HEK293 (cell line): ENCODE measurements around the gene CFL1.

Experiments
- CTCF ChIA-PET: fragments of 350-600 bp; formaldehyde crosslinking; extraction: SDS; loops from one replicate; lab custom pipeline; 2021; ENCODE audit warnings: antibody characterized with exemption; lab: Yijun Ruan, JAX
- POLR2A ChIA-PET: fragments of 300-600 bp; formaldehyde crosslinking; extraction: SDS; loops from one replicate; lab custom pipeline; 2020; ENCODE audit warnings: antibody characterized with exemption, inconsistent platforms; lab: Yijun Ruan, JAX
- H3K27ac ChIP-seq: fragments of 200-500 bp; sonication (Bioruptor generic); 2 replicates; pipeline ENCODE4 v1.5.1; 2014; ENCODE audit warnings: low read depth, low read length, control low read depth, inconsistent platforms; ENCODE audit errors: extremely low read depth
- H3K36me3 ChIP-seq, 2 experiments: fragments of 200-500 bp in 1 of 2; sonication (Bioruptor generic) in 1 of 2; 1 replicate in 1 of 2; 2 replicates in 1 of 2; pipeline ENCODE4 v1.5.1; 2014 to 2017; ENCODE audit warnings: inconsistent platforms in 2 of 2, low read length in 2 of 2; ENCODE audit not compliant: control insufficient read depth in 2 of 2, insufficient read depth in 1 of 2
- H3K4me1 ChIP-seq: fragments of 200-500 bp; sonication (Bioruptor generic); 2 replicates; pipeline ENCODE4 v1.5.1; 2014; ENCODE audit warnings: mild to moderate bottlenecking, low read length, inconsistent platforms; ENCODE audit not compliant: control insufficient read depth, insufficient read depth
- H3K4me3 ChIP-seq: 2 replicates; pipeline ENCODE4 v1.5.1; 2011; ENCODE audit warnings: low read depth, mild to moderate bottlenecking, control low read depth, low read length, moderate library complexity
- H3K9me3 ChIP-seq: fragments of 200-500 bp; sonication (Bioruptor generic); 2 replicates; pipeline ENCODE4 v1.5.1; 2014; ENCODE audit warnings: low read depth, low read length, inconsistent platforms; ENCODE audit not compliant: control insufficient read depth, insufficient read depth
- EGR2 ChIP-seq: fragments of 450-650 bp; formaldehyde crosslinking; IDR thresholded peaks from 2 replicates; pipeline ENCODE4 v1.5.1; 2016; ENCODE audit warnings: low read depth, missing biosample characterization, missing genetic modification characterization
- GLI4 ChIP-seq: fragments of 450-650 bp; formaldehyde crosslinking; IDR thresholded peaks from 2 replicates; pipeline ENCODE4 v1.5.1; 2016; ENCODE audit warnings: missing biosample characterization, missing genetic modification characterization
- HOXA7 ChIP-seq: sonication (generic); formaldehyde crosslinking; IDR thresholded peaks from 2 replicates; pipeline ENCODE4 v1.8.1; 2022; ENCODE audit warnings: missing genetic modification reagents, borderline replicate concordance
- KLF10 ChIP-seq: fragments of 450-650 bp; IDR thresholded peaks from 2 replicates; pipeline ENCODE4 v1.5.1; 2018; ENCODE audit warnings: missing biosample characterization, mild to moderate bottlenecking, missing genetic modification characterization
- KLF8 ChIP-seq: fragments of 450-650 bp; formaldehyde crosslinking; IDR thresholded peaks from 2 replicates; pipeline ENCODE4 v1.5.1; 2016; ENCODE audit warnings: missing biosample characterization, missing genetic modification characterization
- TCF7L2 ChIP-seq: IDR thresholded peaks from 2 replicates; pipeline ENCODE4 v1.6.1; 2011; ENCODE audit warnings: low read depth, mild to moderate bottlenecking, inconsistent platforms, low read length, moderate library complexity, borderline replicate concordance
- ZFHX2 ChIP-seq: fragments of 450-650 bp; formaldehyde crosslinking; conservative IDR thresholded peaks from 2 replicates; pipeline ENCODE4 v1.5.1; 2016; ENCODE audit warnings: missing biosample characterization, missing genetic modification characterization
- ZNF2 ChIP-seq: fragments of 450-650 bp; formaldehyde crosslinking; IDR thresholded peaks from 2 replicates; pipeline ENCODE4 v1.5.1; 2016; ENCODE audit warnings: missing biosample characterization, missing genetic modification characterization
- ZNF211 ChIP-seq: fragments of 450-650 bp; formaldehyde crosslinking; IDR thresholded peaks from 2 replicates; pipeline ENCODE4 v1.5.1; 2016; ENCODE audit warnings: low read depth, missing biosample characterization, missing genetic modification characterization
- ZNF324 ChIP-seq: fragments of 450-650 bp; formaldehyde crosslinking; IDR thresholded peaks from 2 replicates; pipeline ENCODE4 v1.5.1; 2016; ENCODE audit warnings: missing biosample characterization, missing genetic modification characterization
- ZNF391 ChIP-seq: fragments of 450-650 bp; formaldehyde crosslinking; IDR thresholded peaks from 2 replicates; pipeline ENCODE4 v1.5.1; 2016; ENCODE audit warnings: low read depth, missing biosample characterization, missing genetic modification characterization, borderline replicate concordance
- ZNF549 ChIP-seq: fragments of 450-650 bp; IDR thresholded peaks from 2 replicates; pipeline ENCODE4 v1.5.1; 2018; ENCODE audit warnings: missing biosample characterization, missing genetic modification characterization, mild to moderate bottlenecking, inconsistent platforms, moderate library complexity
- ZNF621 ChIP-seq: fragments of 450-650 bp; formaldehyde crosslinking; IDR thresholded peaks from 2 replicates; pipeline ENCODE4 v1.5.1; 2017; ENCODE audit warnings: missing biosample characterization, missing genetic modification characterization
- ZNF624 ChIP-seq: fragments of 450-650 bp; formaldehyde crosslinking; IDR thresholded peaks from 2 replicates; pipeline ENCODE4 v1.5.1; 2017; ENCODE audit warnings: missing biosample characterization, missing genetic modification characterization
- ZNF626 ChIP-seq: fragments of 450-650 bp; sonication (Bioruptor Pico); formaldehyde crosslinking; IDR thresholded peaks from 2 replicates; pipeline ENCODE4 v1.5.1; 2018; ENCODE audit warnings: missing biosample characterization, missing genetic modification characterization, inconsistent platforms
- ZNF677 ChIP-seq: fragments of 450-650 bp; IDR thresholded peaks from 2 replicates; pipeline ENCODE4 v1.5.0; 2018; ENCODE audit warnings: missing biosample characterization, mild to moderate bottlenecking, missing genetic modification characterization, moderate library complexity
- ZNF707 ChIP-seq: fragments of 450-650 bp; formaldehyde crosslinking; IDR thresholded peaks from 2 replicates; pipeline ENCODE4 v1.5.1; 2016; ENCODE audit warnings: missing biosample characterization, missing genetic modification characterization
- TF ChIP-seq, protein P1 (sequence below): fragments of 450-650 bp; formaldehyde crosslinking; IDR thresholded peaks from 2 replicates; pipeline ENCODE4 v1.5.1; 2016; ENCODE audit warnings: missing biosample characterization, missing genetic modification characterization, low read depth
- TF ChIP-seq, protein P2 (sequence below): fragments of 450-650 bp; formaldehyde crosslinking; IDR thresholded peaks from 2 replicates; pipeline ENCODE4 v1.5.1; 2016; ENCODE audit warnings: missing biosample characterization, missing genetic modification characterization
- TF ChIP-seq, protein P3 (sequence below): fragments of 450-650 bp; formaldehyde crosslinking; optimal IDR thresholded peaks from 2 replicates; pipeline ENCODE3; 2016; ENCODE audit warnings: missing biosample characterization, mild to moderate bottlenecking, missing genetic modification characterization
- TF ChIP-seq, protein P4 (sequence below): fragments of 450-650 bp; formaldehyde crosslinking; IDR thresholded peaks from 2 replicates; pipeline ENCODE4 v1.5.1; 2016; ENCODE audit warnings: missing biosample characterization, missing genetic modification characterization
- TF ChIP-seq, protein P5 (sequence below): fragments of 450-650 bp; IDR thresholded peaks from 2 replicates; pipeline ENCODE4 v1.5.1; 2018; ENCODE audit warnings: missing biosample characterization, missing genetic modification characterization

Gene CFL1

DNA sequence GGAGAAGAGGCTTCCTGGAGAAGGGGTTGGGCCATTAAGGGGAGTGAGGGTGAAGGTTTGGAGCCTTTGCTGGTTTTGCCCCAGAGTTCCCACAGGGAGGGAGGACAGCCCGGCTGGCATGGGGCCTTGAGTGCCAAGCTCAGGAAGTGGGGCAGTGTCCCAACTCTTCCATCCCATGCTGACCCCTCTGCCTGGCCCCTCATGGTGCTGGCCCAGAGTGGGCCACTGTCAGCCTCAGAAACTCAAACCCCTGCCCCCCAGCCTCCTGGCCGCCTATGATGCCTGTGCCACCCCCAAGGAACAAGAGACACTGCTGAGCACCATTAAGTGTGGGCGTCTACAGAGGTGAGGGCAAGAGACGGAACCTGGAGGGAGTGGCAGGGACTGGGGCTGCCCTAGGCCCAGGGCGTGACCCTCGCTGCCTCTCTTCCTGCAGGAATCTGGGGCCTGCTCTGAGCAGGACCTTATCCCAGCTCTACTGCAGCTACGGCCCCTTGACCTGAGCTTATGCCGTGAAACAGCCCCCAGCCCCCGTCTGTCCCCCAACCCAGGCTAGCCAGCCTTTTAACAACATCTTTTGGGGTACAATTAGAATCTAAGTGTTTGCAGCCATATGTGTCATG is 7.7 kb upstream of the CFL1 start:
- Histone ChIP-seq H3K4me1 (no peaks in the 10 kb centered on the region), H3K36me3 (peaks cover 0 to 67% of the 10 kb centered on the region in 2 experiments; a peak in 1 of 3 replicates), H3K4me3 (no peak overlapping the region), H3K9me3 (no peaks in the 10 kb centered on the region), H3K27ac (no peak overlapping the region)
- ChIA-PET POLR2A (no interaction called here), CTCF (interaction anchor here (0.7 to 2.9 kb wide), 3 partner anchors 19 to 123 kb away, joined by 3 to 18 read pairs (median 3); no protein-coding TSS in a partner anchor)
- TF ChIP-seq ZNF626 = no peak
- TF ChIP-seq ZNF211 = no peak
- peak; percentile 29; the same call in 1 of the 2 replicates for TF ChIP-seq GLI4 (tag by site-specific recombination)
- TF ChIP-seq, protein P1, sequence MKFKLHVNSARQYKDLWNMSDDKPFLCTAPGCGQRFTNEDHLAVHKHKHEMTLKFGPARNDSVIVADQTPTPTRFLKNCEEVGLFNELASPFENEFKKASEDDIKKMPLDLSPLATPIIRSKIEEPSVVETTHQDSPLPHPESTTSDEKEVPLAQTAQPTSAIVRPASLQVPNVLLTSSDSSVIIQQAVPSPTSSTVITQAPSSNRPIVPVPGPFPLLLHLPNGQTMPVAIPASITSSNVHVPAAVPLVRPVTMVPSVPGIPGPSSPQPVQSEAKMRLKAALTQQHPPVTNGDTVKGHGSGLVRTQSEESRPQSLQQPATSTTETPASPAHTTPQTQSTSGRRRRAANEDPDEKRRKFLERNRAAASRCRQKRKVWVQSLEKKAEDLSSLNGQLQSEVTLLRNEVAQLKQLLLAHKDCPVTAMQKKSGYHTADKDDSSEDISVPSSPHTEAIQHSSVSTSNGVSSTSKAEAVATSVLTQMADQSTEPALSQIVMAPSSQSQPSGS (tag by site-specific recombination) = no peak

DNA sequence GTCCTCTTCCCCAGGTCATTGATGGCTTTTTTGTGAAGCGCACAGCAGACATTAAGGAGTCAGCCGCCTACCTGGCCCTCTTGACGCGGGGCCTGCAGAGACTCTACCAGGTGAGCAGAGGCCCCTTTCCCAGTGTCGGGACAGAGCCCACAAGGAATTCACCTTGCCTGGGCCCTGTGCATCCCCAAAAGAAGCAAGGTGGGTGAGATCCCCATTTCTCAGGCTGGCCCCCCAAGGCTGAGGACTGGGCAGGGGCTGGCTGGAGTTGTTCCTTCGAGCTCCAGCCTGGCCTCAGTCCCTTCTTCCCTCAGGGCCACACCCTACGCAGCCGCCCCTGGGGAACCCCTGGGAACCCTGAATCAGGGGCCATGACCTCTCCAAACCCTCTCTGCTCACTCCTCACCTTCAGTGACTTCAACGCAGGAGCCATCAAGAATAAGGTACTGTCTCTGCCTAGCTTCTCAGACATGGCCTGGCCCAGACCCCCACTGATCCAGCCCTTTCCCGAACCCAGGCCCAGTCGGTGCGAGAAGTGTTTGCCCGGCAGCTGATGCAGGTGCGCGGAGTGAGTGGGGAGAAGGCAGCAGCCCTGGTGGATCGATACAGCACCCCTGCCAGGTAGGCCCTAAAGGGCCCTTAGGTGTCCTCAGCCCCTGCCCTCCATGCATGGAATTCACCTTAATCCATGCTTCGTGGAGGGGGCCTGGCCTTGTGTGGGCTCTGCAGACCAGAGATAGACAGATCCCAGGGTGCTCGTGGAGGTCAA is 6.9 kb upstream of the CFL1 start:
- H3K9me3 ChIP-seq = no peaks in the 10 kb centered on the region
- 0 out of 2 replicates have a peak, but pooled peaks cover under 1% of the 10 kb centered on the region for H3K4me1 ChIP-seq
- H3K4me3 ChIP-seq = no peak overlapping the region
- TF ChIP-seq ZNF624 = no peak
- TF ChIP-seq, protein P2, sequence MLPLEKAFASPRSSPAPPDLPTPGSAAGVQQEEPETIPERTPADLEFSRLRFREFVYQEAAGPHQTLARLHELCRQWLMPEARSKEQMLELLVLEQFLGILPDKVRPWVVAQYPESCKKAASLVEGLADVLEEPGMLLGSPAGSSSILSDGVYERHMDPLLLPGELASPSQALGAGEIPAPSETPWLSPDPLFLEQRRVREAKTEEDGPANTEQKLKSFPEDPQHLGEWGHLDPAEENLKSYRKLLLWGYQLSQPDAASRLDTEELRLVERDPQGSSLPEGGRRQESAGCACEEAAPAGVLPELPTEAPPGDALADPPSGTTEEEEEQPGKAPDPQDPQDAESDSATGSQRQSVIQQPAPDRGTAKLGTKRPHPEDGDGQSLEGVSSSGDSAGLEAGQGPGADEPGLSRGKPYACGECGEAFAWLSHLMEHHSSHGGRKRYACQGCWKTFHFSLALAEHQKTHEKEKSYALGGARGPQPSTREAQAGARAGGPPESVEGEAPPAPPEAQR = no peak
- TF ChIP-seq ZNF324 (tag by site-specific recombination) = no peak
- H3K36me3 ChIP-seq = peaks cover 0 to 67% of the 10 kb centered on the region in 2 experiments; a peak in 1 of 3 replicates
- CTCF ChIA-PET = interaction anchor here (1.1 to 2.9 kb wide), 2 partner anchors 20 to 123 kb away, joined by 3 to 18 read pairs; no protein-coding TSS in a partner anchor
- H3K27ac ChIP-seq = no peak overlapping the region
- POLR2A ChIA-PET = no interaction called here

DNA sequence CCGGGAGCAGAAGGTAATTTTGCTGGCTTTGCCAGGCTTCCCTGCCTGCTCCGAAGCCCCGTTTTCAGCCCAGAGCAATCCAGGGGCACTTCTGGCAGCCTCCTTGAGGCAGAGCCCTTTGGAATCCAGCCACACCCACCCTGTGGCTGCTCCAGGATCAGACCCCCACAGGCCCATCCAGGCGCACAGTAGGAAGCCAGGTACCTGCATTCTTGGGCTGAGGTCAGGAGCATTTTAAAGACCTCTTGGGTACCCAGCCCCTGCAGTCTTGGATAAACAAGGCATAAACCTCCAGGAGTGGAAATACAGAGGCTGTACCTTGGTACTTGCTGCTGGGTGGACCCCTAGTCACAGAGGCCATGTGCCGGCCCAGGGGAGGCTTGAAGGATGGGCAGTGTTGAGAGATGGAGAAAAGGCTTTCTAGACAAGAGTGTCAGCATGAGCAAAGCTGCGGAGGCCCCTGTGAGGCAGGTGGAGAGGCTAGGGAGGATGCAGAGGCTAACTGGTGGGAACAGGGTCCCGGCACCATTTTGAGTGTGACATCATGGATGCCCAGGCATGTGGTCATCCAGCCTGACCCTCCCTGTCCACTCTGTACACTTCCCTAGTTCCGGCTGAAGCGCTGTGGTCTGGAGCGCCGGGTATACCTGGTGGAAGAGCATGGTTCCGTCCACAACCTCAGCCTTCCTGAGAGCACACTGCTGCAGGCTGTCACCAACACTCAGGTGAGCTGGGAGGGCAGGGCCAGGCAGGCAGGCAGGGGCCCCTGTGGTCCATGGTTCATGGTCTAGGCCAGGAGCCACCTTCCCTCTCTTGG is 6.1 kb upstream of the CFL1 start:
- POLR2A ChIA-PET = no interaction called here
- Histone ChIP-seq H3K27ac (no peak overlapping the region), H3K9me3 (no peaks in the 10 kb centered on the region), H3K36me3 (peaks cover 0 to 67% of the 10 kb centered on the region in 2 experiments; a peak in 1 of 3 replicates), H3K4me3 (no peak overlapping the region), H3K4me1 (0 out of 2 replicates have a peak, but pooled peaks cover 2% of the 10 kb centered on the region)
- CTCF ChIA-PET = interaction anchor here (0.6 to 6.3 kb wide), 3 partner anchors 21 to 401 kb away, joined by 3 to 118 read pairs (median 18); partner anchors contain the start of genes CCDC85B and FIBP
- TF ChIP-seq, protein P3, sequence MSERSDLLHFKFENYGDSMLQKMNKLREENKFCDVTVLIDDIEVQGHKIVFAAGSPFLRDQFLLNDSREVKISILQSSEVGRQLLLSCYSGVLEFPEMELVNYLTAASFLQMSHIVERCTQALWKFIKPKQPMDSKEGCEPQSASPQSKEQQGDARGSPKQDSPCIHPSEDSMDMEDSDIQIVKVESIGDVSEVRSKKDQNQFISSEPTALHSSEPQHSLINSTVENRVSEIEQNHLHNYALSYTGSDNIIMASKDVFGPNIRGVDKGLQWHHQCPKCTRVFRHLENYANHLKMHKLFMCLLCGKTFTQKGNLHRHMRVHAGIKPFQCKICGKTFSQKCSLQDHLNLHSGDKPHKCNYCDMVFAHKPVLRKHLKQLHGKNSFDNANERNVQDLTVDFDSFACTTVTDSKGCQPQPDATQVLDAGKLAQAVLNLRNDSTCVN = no peak
- TF ChIP-seq, protein P4, sequence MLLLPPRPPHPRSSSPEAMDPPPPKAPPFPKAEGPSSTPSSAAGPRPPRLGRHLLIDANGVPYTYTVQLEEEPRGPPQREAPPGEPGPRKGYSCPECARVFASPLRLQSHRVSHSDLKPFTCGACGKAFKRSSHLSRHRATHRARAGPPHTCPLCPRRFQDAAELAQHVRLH (tag by site-specific recombination) = no peak
- TF ChIP-seq ZNF621 (no peak), KLF8 (no peak), HOXA7 (CRISPR knock-in tag) (no peak), KLF10 (no peak), ZNF677 (tag by site-specific recombination) (no peak), ZNF391 (tag by site-specific recombination) (no peak), ZNF2 (tag by site-specific recombination) (no peak), EGR2 (tag by site-specific recombination) (no peak), ZNF707 (tag by site-specific recombination) (no peak), ZFHX2 (no peak), ZNF549 (tag by site-specific recombination) (no peak), TCF7L2 (no peak)
- TF ChIP-seq, protein P5, sequence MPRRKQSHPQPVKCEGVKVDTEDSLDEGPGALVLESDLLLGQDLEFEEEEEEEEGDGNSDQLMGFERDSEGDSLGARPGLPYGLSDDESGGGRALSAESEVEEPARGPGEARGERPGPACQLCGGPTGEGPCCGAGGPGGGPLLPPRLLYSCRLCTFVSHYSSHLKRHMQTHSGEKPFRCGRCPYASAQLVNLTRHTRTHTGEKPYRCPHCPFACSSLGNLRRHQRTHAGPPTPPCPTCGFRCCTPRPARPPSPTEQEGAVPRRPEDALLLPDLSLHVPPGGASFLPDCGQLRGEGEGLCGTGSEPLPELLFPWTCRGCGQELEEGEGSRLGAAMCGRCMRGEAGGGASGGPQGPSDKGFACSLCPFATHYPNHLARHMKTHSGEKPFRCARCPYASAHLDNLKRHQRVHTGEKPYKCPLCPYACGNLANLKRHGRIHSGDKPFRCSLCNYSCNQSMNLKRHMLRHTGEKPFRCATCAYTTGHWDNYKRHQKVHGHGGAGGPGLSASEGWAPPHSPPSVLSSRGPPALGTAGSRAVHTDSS (tag by site-specific recombination) = no peak
